ENCODE measurements around the gene LIPT2.
"Not testable (repeated sequence)": the region's sequence is repeated elsewhere in the genome, so short reads cannot be mapped to it uniquely, and the experiment has no call there.

LIPT2 gene

DNA sequence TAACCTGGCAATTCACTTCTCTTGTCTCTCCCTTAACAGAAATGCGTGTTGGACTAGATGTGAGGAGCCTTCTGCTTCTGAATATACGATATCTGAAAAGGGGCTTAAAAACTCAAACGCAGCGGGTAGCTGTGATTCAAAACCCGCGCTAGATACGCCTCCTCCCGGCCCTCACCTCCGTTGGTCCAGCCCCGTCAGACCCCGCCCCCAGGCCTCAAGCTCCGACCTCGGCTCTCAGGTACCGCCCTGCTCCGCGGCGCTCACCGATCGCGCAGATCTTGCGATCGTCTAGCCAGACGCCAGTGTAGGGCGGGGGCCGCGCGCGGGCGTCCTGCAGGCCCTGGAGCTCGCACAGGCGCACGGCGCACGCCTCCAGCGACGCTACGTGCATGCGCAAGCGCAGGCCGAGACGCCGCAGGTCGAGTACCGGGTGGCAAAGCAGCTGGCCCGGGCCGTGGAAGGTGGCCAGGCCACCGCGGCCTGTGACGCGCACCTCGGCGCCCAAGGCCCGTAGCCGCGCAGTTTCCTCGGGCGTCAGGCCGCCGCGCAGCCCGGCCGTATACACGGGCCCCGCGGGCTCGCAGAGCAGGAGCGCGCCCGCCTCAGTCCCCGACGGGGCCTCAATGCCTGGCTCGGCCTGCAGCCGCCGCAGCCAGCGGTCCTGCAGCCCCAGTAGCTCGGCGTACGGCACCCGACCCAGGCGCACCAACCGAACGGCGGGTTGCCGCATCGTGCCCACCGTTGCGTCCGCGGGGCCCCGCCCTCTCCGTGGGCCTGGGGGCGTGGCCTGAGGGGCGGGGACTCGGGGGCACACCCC, at the start of gene LIPT2:
TSS of gene LIPT2 (minus strand) at position 751 of the 817 bp plus-strand sequence. CDS start at position 730, 21 bp downstream.
- DNase-seq (ENCODE audit: low spot score) = peak; percentile 91

DNA sequence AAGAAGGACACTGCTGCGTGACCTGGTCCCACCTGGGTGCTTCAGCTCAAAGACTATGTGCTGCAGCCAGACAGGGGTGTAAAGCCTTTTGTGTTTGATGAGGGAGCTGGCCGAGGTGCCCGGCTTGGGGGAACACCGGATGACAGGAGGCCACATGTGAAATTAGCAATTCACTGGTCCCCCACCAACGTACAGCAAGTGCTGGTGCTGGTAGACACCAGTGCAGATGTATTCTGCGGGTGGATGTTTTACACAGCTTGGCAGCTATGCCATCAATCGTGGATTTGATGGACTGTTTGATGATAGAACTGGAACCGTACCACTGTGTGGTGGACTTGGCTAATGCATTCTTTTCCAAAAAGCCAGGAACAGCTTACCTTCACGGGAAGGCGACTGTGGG, 47.9 kb upstream of the LIPT2 start:
- DNase-seq (ENCODE audit: low spot score) = no peak

DNA sequence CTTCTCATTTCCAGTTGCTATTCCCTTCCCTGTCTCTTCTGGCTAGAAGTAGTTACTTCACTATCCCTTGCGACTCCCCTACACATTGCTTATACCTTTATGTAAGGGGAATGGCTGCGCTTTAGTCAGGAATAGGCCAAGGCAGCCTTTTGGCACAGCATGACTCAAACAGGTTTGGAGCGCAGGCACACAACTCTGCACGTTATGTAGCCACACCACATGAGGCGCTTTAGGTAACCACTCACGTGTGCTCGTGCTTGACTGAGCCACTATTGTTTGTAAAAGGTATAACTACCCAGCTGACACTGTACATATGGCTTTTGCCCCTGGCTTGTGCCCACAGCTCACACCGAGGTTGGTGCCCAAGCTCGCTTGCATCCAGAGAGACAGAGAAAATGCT, 46.7 kb upstream of the LIPT2 start:
- no peak for DNase-seq (ENCODE audit: low spot score)

DNA sequence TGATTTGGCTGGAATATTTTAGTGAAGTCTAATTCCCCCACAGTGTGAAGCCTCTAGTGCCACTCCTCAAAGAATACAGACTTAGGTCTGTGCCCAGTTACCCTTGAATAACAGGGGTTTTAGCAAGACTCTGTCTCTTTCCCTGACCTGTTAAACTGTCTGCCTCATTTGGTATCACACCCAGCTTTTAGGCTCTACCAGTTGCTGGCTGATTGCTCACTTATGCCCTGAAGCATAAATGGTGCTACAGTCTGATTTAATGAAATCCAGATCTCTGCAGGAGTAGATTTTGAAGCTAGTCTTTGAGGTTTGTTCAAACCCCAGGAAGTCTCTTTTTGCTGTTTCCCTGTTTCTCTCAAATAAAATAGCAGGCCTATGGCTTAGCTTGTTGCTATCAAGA, 45.2 kb upstream of the LIPT2 start:
- no peak for DNase-seq (ENCODE audit: low spot score)

DNA sequence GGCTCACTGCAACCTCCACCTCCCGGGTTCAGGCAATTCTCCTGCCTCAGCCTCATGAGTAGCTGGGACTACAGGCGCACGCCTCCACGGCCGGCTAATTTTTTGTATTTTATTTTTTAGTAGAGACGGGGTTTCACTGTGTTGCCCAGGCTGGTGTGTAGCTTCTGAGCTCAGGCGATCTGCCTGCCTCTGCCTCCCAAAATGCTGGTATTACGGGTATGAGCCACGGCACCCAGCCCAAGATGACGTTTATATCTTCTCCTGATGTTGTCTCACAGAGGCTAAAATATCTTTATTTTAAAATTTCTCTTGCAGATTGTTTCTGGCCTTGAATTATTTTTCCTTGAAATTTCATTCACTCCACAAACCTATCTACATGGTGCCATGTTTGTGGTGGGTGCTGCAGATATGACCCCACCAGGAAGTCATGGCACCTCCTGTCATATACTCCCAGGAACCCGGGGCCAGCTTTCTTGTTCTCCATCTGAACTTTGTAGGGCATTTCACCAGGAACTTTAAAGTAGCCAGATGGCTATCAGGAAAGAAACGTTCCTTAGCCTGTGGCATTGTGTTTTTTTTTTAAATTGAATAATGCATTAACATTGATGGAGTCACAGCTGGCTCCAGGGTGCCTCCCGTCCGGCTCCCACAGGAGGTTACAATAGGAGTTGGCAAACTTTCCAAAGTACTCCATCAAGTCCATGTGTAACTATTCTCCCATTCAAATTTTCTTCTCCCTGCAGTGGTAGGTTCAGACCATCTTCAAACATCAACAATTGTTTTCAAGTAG, 42.0 kb upstream of the LIPT2 start:
- no peak for DNase-seq (ENCODE audit: low spot score)

DNA sequence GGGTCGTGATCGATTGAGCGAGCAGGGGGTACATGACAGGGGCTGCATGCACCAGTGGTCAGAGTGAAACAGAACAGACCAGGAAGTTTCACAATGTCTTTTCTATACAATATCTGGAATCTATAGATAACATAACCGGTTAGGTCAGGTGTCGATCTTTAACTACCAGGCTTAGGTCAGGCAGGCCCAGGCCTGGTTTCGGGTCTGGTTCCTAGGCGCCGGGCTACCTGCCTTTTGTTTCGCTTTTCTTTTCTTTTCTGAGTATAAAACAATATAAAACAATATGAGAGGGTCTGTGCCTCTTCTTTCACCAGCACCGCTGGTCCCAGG, 41.4 kb upstream of the LIPT2 start:
- not testable (repeated sequence) for DNase-seq (ENCODE audit: low spot score)

DNA sequence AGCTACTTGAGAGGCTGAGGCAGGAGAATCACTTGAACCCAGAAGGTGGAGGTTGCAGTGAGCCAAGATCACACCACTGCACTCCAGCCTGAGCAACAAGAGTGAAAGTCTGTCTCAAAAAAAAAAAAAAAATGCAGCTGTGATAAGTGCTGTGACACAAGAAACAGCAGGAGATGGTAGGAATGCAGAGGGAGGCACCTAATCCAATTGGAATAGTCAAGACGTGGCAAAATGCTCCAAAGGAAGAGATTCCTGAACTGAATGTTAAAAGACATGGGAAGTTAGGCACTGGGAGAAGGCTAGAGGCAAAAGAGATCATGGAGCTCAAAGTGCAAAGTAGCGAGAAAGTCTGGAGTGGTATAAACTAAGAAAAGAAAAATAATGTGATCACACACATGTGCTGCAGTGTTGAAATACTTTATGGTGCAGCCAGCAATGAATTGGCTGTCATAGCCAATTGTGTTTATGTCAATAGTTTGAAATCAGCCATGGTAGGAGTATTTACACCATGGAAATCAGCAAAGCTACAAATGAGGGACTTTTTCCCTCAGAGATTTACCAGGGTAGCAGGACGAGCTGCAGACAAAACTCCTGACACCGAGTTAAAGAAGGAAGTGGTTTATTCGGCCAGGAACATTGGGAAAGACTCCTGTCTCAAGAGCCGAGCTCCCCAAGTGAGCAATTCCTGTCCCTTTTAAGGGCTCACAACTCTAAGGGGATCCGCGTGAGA, 40.9 kb upstream of the LIPT2 start:
- DNase-seq (ENCODE audit: low spot score) = no peak

DNA sequence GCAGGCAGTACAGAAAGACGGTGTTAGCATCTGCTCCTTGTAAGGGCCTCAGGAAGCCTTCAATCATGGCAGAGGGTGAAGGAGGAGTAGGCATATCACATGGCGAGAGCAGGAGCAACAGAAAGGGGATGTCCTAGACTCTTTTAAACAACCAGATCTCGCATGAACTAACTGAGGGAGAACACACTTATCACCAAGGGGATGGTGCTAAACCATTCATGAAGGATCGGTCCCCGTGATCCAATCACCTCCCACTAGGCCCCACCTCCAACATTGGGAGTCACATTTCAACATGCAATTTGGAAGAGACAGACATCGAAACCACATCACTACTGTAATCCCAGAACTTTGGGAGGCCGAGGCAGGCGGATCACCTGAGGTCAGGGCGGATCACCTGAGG, 39.9 kb upstream of the LIPT2 start:
- no peak for DNase-seq (ENCODE audit: low spot score)

DNA sequence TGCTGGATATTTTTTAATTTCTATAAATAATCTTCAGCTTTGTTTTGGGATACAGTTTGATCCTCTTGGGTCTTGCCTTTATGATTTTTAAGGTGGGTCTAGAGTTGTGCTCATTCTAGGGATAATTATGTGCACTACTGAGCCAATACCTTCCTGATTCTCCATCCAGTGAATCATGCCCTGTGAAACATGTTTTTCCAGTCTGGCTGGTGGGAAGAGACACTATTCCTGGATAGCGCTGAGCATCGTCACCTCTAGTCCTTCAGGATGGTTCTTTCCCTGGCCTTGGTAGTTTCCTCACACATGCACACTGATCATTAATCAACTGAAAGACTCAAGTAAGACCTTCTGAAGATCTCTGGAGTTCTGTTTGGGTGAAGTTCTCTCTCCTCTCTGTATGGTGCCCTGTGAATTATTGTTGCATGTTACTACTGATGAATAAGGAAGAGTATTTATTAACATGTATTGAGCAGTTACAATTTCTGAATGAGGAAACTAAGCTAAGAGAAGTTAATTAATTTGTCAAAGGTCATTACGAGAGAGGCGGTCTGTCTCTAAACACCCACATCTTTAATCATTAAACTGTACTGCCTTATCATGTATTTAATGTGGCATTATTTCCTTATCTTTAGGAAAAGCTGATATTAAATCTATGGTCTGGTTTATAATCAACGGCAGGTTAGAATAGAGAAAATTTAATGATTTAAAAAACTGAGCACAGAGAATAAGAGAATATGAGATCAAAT, 39.1 kb upstream of the LIPT2 start:
- no peak for DNase-seq (ENCODE audit: low spot score)

DNA sequence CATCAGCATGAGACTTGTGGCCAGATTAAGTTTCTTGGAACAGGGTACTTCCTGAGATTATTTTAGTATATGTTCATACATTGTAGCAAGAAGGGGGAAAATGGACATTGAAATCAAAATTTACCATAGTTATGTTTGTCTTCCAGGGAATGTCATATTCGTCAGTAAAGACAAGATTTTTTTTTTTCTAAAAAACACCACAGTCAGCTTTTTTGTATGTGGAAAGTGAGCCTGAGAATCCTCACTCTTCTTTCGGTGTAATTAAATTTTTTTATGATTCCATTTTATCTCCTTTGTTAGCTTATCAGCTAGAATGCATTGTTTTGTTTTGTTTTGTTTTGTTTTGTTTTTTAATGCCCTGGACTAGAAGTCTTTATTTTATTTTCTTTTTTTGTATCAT, 31.5 kb upstream of the LIPT2 start:
- no peak for DNase-seq (ENCODE audit: low spot score)

DNA sequence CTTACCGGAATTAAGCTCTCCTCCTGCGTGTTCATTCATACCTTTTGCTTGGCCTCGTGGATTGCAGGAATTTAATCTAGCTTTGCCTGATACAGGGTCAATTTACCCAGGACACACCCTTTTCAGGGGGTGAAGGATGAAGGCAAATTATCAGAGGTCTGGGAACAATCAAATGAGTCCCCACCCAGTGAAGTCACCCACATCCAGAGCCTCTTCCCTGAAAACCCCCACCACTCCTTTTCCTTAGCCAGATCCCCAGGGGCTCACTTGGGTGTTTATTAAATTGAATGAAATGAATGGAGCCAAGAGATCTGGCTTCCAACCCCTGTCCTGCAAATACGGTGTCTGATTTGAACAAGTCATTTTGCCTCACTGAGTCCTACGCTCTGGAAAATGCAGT, 31.0 kb upstream of the LIPT2 start:
- no peak for DNase-seq (ENCODE audit: low spot score)

DNA sequence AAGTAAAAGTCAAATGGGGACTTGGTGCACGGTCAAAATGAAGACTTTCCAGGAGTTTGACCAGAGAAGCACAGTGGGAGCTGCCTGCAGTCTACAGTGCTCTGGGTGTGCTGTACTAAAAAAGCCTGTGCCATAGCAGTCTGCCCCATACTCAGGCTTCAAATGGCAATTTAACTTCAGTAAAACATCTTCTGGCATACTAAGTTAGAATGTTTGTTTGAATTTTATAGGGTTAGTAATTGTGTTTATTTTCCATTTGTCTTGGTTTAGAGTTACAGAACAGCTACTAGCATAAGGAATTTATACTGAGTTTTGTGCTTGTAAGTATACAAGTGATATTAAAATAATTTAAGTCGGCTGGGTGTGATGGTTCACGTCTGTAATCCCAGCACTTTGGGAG, 29.3 kb upstream of the LIPT2 start:
- no peak for DNase-seq (ENCODE audit: low spot score)

DNA sequence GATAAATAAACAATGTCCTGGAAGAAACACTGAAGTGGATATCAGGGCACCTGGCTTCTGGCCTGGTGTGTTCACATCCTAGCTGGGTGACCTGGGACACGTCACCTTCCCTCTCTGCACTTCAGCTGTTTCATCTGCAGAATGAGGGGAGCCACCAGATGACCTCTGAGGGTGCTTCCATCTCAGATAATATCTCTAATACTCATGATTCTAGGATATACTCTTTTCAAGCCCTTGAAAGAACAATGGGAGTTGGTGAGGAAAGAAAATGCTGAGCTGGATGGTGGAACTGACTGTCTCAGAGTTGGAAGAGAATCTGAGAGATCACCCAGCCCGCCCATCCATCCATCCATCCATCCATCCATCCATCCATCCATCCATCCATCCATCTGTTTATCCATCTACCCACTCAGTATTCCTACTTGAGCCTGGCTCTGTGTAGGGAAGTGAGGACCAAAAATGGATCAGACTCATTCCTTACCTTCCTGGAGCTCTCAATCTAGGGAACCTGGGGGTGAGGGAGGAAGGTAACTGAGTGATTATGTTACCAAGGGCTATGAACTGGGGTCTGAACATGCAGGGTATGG, 28.2 kb upstream of the LIPT2 start:
- DNase-seq (ENCODE audit: low spot score) = no peak

DNA sequence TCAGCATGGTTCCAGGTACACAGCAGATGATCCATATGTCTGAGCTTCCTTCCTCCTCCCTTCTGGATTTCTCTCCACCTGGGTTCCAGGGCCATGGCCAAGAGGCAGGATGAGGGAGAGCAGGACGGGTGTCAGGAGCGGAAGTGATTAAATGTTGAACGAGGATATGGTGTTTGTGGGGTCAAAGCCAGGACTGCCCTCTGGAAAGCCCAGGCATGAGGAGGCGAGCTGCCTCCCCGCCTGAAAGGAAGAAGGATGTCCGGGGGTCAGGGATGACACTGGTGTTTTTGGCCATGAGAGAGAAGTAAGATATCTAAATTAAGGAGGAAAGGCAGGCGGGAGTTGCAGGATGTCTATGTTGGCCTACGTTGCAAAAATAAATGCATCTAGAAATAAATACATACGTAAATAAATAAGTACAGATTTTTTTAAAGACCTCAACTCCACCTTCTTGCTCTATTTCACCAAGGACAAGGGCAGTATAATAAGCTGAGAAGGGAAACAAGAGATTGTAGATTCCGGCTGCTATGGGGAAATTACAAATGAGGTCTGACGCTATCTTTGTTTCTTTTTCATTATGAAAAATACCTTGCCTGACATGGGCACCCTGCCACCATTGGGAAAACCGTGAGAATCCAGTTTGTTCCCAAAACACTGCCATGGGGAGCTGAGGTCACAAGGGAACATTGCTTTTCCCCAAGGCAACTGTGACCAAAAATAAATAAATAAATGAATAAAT, 27.6 kb upstream of the LIPT2 start:
- DNase-seq (ENCODE audit: low spot score) = no peak

DNA sequence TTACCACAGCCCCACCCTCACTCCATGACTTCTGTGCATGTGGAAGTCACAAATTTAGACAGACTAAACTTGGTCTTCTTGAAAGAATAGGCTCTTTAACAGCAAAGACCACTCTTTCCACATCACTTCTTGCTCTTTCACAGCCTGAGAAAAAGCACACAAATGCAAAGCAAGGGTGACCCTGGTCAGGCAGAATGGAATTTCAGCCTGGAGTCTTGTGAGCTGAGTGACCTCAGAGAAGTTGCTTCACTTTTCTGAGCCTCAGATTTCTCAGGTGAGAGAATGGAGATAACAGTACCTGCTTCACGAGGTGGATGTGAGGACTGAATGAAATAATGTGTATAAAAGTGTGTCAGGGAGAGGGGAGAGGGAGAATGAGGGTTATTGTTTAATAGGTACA, 26.8 kb upstream of the LIPT2 start:
- DNase-seq (ENCODE audit: low spot score) = no peak

DNA sequence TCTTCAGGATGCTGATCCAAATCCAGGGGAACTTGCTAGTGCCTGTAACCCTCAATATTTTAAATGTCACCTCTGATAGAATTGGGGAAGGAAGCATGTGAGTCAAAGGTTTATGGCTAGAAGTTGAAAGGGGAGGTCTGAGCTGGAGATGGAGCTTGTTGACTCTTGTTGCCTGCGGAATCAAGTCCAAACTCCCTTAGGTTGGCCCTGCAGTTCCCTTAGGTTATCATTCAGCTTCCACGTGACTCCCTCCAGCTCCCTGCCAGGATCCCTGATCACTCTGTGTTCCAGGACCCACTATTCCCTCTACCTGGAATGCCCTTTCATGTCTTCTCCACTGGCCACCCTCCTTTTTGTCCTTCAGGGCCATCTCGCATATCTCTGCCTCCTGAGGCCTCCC, 26.2 kb upstream of the LIPT2 start:
- DNase-seq (ENCODE audit: low spot score) = no peak

DNA sequence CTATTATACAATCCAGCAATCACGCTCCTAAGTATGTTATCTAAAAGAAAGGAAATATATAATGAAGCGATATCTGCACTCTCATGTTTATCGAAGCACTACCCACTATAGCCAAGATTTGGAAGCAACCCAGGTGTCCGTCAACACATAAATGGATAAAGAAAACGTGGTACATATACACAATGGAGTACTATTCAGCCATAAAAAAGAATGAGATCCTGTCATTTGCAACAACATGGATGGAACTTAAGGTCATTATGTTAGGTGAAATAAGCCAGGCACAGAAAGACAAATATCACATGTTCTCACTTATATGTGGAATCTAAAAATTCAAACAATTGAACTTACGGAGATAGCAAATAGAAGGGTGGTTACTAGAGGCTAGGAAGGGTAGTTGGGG, 24.1 kb upstream of the LIPT2 start:
- not testable (repeated sequence) for DNase-seq (ENCODE audit: low spot score)

DNA sequence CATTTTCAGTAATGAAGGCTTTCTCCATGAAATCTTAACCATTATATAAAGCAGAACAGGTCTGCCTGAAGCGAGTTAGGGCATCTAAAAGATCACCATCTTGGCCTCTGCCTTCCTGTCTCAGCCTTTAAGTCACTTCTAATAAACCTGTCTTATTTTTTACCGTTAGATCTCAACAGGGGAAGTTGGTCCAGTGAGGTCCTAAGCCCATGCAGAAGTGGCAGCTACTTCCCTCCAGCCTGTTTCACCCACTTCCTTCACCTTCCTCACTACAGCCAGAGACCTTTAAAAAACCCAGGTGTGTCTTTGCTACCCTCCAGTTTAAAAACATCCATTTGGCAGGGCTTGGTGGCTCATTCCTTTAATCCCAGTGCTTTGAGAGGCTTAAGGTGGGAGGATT, 14.1 kb upstream of the LIPT2 start:
- no peak for DNase-seq (ENCODE audit: low spot score)

DNA sequence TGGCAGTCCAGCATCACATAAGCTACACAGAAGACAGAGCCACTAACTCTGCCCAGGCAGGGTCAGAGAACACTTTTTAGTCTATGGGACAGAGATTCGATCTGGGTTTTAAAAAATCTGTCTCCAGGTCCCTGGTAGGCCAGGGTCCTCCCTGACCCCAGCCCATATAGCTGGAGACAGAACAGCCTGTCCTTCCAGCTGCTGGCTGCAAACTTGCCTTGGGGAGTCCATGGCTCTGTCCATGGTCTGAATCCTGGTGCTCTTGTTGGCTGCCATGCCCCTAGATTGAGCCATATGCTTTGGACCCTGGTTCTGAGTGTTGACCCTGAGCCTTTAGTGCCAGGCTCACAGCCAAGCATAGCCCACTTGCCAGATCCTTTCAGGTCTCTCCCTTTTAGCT, 13.3 kb upstream of the LIPT2 start:
- DNase-seq (ENCODE audit: low spot score) = no peak

DNA sequence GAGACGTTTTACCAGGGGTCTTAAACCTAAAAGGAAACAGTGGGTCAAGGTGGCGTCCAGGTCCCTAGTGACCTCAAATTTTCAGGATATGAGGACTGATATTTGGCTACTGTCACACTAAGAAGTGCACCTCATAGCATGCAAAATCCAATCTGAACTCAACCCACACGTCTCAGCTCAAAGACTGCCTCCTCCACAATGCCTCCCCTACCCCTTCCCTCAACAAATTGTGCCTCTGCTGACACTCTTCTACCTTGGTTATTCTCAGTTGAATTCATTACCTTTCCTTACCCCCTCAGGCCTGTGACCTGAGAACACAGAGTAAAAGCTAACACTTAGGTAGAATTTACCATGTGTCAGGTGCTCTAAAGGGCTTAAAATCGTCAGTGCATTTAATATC, 12.4 kb upstream of the LIPT2 start:
- DNase-seq (ENCODE audit: low spot score) = no peak

DNA sequence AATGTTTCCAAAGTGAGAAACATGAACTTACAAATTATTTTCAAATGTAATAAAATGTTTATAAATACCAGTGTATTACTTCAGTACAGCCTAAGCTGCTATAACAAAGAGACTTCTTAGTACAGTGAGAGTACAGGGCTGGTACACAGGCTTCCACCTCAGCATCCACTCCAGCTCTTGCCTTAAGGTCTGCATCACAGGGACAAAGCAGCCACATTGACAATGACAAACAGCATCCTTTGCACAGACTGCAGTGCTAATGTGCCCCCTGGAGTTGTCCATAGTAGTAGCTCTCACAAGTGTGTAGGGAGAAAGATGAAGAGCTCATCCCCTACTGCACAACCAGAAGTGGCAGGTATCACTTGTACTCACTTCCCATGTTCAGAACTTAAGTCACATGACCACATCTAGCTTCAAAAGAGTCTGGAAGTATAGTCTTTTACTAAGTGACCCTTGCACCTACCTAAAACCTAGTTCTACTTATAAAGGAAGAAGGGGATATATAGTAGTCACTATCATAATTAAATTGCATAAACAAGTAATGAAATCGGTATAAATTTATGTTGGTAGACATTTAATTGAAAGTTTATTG, 10.7 kb upstream of the LIPT2 start:
- DNase-seq (ENCODE audit: low spot score) = no peak
